Measurements from ENCODE around the gene ZNF831.

Gene ZNF831

DNA sequence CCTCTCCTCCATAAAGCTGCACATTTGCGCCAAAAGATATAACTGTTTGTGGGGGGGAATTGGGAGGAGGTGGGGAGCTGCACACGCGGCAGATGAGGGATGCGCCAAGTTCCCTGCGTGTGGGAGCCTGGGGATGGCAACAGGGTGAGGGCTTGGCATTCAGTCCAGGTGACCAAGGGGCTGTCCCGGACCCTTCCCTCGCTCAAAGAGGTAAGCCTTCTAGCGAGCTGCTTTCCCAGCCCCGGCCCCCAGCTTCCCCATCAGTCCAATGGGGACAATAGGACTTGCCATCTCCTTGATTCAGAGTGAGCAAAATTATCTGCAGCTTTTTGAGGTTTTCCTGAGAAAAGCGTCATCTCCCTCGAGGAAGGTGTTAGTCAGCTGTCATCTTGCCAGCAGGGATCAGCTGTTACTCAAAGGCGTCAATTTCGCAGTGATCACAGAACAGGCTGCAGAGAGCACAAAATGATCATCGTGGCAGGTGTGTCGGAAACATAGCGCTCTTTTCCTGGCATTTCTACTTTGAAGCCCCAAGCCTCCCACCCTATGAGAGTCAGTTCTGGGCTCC is 21.3 kb downstream of the ZNF831 start:
- Histone ChIP-seq H3K4me3 (replicated peaks; ENCODE audit: insufficient read depth, low read length) (no peak overlapping the region), H3K27me3 (ENCODE audit: insufficient read depth, poor library complexity, severe bottlenecking) (no peaks in the 10 kb centered on the region), H3K27ac (replicated peaks) (no peak overlapping the region)
- DNase-seq (ENCODE audit: low read depth in 1 of 2, low spot score in 1 of 2) = no peak
- TF ChIP-seq SPI1 (IDR thresholded peaks at IDR 0.05; ENCODE audit: borderline replicate concordance, low read depth) (no peak), GABPA (IDR thresholded peaks at IDR 0.05; ENCODE audit: low read depth) (no peak), POLR2AphosphoS5 (IDR thresholded peaks at IDR 0.05; ENCODE audit: low read depth) (no peak)
- TF ChIP-seq, protein P1, sequence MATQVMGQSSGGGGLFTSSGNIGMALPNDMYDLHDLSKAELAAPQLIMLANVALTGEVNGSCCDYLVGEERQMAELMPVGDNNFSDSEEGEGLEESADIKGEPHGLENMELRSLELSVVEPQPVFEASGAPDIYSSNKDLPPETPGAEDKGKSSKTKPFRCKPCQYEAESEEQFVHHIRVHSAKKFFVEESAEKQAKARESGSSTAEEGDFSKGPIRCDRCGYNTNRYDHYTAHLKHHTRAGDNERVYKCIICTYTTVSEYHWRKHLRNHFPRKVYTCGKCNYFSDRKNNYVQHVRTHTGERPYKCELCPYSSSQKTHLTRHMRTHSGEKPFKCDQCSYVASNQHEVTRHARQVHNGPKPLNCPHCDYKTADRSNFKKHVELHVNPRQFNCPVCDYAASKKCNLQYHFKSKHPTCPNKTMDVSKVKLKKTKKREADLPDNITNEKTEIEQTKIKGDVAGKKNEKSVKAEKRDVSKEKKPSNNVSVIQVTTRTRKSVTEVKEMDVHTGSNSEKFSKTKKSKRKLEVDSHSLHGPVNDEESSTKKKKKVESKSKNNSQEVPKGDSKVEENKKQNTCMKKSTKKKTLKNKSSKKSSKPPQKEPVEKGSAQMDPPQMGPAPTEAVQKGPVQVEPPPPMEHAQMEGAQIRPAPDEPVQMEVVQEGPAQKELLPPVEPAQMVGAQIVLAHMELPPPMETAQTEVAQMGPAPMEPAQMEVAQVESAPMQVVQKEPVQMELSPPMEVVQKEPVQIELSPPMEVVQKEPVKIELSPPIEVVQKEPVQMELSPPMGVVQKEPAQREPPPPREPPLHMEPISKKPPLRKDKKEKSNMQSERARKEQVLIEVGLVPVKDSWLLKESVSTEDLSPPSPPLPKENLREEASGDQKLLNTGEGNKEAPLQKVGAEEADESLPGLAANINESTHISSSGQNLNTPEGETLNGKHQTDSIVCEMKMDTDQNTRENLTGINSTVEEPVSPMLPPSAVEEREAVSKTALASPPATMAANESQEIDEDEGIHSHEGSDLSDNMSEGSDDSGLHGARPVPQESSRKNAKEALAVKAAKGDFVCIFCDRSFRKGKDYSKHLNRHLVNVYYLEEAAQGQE (IDR thresholded peaks at IDR 0.05; ENCODE audit: insufficient replicate concordance, low read depth) = no peak
- TF ChIP-seq, protein P2, sequence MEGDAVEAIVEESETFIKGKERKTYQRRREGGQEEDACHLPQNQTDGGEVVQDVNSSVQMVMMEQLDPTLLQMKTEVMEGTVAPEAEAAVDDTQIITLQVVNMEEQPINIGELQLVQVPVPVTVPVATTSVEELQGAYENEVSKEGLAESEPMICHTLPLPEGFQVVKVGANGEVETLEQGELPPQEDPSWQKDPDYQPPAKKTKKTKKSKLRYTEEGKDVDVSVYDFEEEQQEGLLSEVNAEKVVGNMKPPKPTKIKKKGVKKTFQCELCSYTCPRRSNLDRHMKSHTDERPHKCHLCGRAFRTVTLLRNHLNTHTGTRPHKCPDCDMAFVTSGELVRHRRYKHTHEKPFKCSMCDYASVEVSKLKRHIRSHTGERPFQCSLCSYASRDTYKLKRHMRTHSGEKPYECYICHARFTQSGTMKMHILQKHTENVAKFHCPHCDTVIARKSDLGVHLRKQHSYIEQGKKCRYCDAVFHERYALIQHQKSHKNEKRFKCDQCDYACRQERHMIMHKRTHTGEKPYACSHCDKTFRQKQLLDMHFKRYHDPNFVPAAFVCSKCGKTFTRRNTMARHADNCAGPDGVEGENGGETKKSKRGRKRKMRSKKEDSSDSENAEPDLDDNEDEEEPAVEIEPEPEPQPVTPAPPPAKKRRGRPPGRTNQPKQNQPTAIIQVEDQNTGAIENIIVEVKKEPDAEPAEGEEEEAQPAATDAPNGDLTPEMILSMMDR (IDR thresholded peaks at IDR 0.05; ENCODE audit: insufficient read depth, low read length) = no peak

DNA sequence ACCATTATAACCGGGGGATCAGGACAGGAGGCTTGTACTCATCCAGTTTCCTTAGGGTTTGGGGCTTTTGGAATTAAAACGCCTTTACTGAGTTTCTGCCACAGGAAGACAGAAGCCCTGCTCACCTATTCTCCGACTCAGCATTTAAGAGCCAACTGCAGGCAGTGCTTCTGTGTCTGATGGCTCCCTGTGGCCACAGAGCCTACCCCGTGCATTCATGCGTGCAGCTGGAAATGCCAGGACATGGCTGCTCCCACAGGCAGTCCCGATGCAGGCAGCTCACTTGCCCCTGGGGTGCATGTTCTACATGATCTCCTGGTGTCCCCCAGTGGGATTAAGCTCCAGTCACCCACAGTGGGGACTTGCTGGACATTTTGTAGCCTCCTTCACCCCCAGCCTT is 22.2 kb downstream of the ZNF831 start:
- TF ChIP-seq, protein P1 (IDR thresholded peaks at IDR 0.05; ENCODE audit: insufficient replicate concordance, low read depth) = no peak
- TF ChIP-seq GABPA (IDR thresholded peaks at IDR 0.05; ENCODE audit: low read depth) = no peak
- TF ChIP-seq, protein P2 (IDR thresholded peaks at IDR 0.05; ENCODE audit: insufficient read depth, low read length) = no peak
- TF ChIP-seq SPI1 (IDR thresholded peaks at IDR 0.05; ENCODE audit: borderline replicate concordance, low read depth) = no peak
- TF ChIP-seq POLR2AphosphoS5 (IDR thresholded peaks at IDR 0.05; ENCODE audit: low read depth) = no peak
- H3K27me3 ChIP-seq (ENCODE audit: insufficient read depth, poor library complexity, severe bottlenecking) = no peaks in the 10 kb centered on the region
- DNase-seq (ENCODE audit: low read depth in 1 of 2, low spot score in 1 of 2) = no peak
- no peak overlapping the region for H3K27ac ChIP-seq (replicated peaks)
- H3K4me3 ChIP-seq (replicated peaks; ENCODE audit: insufficient read depth, low read length) = no peak overlapping the region

DNA sequence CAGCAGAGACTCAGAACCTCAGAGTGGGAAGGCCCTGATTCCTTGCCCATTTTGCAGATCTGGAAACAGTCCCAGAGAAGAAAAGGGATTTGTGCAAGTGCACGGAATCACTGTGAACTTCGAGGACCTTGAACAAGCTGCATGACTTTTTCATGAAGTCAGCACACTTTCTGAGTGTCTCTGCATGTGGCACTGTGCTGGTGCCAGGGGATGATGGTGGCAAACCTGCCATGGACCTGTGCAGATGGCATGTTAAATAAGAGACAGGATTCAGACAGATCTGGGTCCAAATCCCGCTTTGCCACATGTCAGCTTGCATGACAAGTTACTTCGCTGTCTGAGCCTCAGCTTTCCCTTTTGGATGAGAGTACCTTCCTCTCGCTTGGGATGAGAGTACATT is 26.8 kb downstream of the ZNF831 start:
- H3K4me3 ChIP-seq (replicated peaks; ENCODE audit: insufficient read depth, low read length) = no peak overlapping the region
- no peak overlapping the region for H3K27ac ChIP-seq (replicated peaks)
- no peaks in the 10 kb centered on the region for H3K27me3 ChIP-seq (ENCODE audit: insufficient read depth, poor library complexity, severe bottlenecking)
- TF ChIP-seq, protein P1 (IDR thresholded peaks at IDR 0.05; ENCODE audit: insufficient replicate concordance, low read depth) = no peak
- TF ChIP-seq GABPA (IDR thresholded peaks at IDR 0.05; ENCODE audit: low read depth) (no peak), POLR2AphosphoS5 (IDR thresholded peaks at IDR 0.05; ENCODE audit: low read depth) (no peak)
- DNase-seq (ENCODE audit: low read depth in 1 of 2, low spot score in 1 of 2) = no peak

All from HL-60 (cell line).